HepG2 (cell line): ENCODE data around the gene NKD1.

ENCODE experiments used
- ZNF713 ChIP-seq: sonication (generic); formaldehyde crosslinking; IDR thresholded peaks from 2 replicates; pipeline ENCODE4 v1.4.0; 2020; ENCODE audit warnings: mild to moderate bottlenecking, missing genetic modification reagents
- ZZZ3 ChIP-seq: sonication (generic); formaldehyde crosslinking; IDR thresholded peaks from 2 replicates; pipeline ENCODE4 v1.4.0; 2020; ENCODE audit warnings: missing genetic modification reagents, mild to moderate bottlenecking, borderline replicate concordance

DNA sequence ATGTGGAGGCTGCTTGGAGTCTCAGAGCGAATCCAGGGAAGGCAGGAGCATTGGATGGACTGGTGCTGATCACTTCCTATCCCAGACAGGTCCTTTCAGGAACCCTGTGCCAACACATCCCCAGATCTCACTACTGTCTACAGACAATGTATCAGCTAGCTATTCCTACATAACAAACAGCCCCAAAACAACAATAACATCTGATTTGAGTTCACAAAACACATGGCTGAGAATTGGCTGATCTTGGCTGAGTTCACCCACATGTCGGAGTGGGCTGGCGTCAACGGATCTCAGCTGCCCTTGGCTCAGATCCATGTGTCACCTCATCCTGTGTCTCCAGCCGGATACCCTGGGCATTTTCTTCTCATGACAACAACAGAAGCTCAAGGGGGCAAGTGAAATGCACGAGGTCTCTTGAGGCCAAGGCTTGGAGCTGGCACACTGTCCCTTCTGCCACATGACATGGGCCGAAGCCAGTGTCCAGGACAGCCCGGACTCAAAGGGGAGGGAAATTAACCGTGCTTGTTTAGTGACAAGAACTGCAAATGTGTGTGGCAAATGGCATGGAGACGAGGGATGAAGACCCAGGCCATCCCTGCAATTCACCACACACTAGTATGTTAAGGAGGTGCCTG lies 114.2 kb downstream of the NKD1 start:
- no peak for TF ChIP-seq ZNF713 (CRISPR knock-in tag)
- no peak for TF ChIP-seq ZZZ3 (CRISPR knock-in tag)
